Measurements from ENCODE around the gene IPO9.

DNA sequence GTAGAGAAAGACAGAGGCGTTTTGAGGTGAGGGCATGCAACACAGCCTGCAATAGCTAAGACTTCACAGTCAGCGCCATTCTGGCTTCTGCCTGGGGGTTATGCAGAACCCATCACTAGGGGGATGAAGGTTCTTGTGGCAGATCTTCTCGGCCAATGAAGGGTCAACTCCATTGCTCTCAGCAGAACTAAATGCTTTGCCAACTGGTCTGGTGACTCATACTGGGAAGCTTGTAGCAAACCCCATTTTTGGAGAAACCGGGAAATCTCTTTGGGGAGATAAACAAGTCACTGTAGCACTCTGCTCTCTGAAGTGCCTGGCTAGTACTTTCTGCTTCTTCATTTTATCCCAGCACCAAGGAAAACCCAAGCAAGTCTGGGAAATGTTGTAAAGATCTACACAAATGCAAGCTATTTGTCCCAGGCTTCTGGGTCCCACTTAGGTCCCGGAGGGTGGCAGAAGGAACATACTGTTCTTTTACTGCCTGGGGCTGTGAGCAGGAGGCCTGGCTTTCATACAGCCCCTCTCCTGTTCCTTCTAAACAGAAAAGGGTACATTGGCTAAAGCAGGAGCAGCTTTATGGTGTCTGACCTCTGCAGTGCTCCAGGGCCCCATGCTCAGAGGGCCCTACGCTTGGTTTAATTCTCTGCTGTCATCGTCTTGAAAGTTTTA, 88.5 kb downstream of the IPO9 start:
- TF ChIP-seq, protein P1, sequence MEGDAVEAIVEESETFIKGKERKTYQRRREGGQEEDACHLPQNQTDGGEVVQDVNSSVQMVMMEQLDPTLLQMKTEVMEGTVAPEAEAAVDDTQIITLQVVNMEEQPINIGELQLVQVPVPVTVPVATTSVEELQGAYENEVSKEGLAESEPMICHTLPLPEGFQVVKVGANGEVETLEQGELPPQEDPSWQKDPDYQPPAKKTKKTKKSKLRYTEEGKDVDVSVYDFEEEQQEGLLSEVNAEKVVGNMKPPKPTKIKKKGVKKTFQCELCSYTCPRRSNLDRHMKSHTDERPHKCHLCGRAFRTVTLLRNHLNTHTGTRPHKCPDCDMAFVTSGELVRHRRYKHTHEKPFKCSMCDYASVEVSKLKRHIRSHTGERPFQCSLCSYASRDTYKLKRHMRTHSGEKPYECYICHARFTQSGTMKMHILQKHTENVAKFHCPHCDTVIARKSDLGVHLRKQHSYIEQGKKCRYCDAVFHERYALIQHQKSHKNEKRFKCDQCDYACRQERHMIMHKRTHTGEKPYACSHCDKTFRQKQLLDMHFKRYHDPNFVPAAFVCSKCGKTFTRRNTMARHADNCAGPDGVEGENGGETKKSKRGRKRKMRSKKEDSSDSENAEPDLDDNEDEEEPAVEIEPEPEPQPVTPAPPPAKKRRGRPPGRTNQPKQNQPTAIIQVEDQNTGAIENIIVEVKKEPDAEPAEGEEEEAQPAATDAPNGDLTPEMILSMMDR (IDR thresholded peaks at IDR 0.05) = no peak
- no peak for TF ChIP-seq POLR2A (IDR thresholded peaks at IDR 0.05)

Data from esophagus squamous epithelium (tissue), 4 donors.